Muscle of leg (tissue), 11 donors: Measurements from ENCODE around the gene PRR12. TPM values are rescaled to one million over a fixed set of nuclear protein-coding genes. Genes with fewer than 3 reads are reported as not detected.
"Not testable (repeated sequence)": the region's sequence is repeated elsewhere in the genome, so short reads cannot be mapped to it uniquely, and the experiment has no call there.

Experiments used
- DNase-seq: peaks from one replicate; pipeline ENCODE4 v3.0.0; 2013
- H3K27ac ChIP-seq: one replicate; pipeline ENCODE4 v1.5.1; 2013; ENCODE audit warnings: mild to moderate bottlenecking, low read length, control low read depth
- H3K27me3 ChIP-seq: one replicate; pipeline ENCODE4 v1.6.1; 2013; ENCODE audit warnings: low read length; ENCODE audit not compliant: control insufficient read depth, insufficient read depth
- H3K36me3 ChIP-seq: one replicate; pipeline ENCODE4 v1.6.1; 2013; ENCODE audit warnings: low read length; ENCODE audit not compliant: control insufficient read depth, insufficient read depth
- H3K4me1 ChIP-seq: one replicate; pipeline ENCODE4 v1.6.1; 2013; ENCODE audit warnings: low read length; ENCODE audit not compliant: control insufficient read depth, insufficient read depth
- H3K4me3 ChIP-seq: one replicate; pipeline ENCODE4 v1.5.1; 2013; ENCODE audit warnings: low read length, control low read depth
- H3K9me3 ChIP-seq: replicated peaks from 2 replicates; pipeline ENCODE4 v1.6.1; 2013; ENCODE audit warnings: low read depth, low read length; ENCODE audit not compliant: control insufficient read depth
- WGBS: methylation state at CpG from one replicate; pipeline ENCODE4 v1.1.5; 2013; ENCODE audit warnings: missing lambda C conversion rate; ENCODE audit not compliant: insufficient coverage; 5-methylcytosine and 5-hydroxymethylcytosine counted together
- polyA plus RNA-seq, 8 donors: library from polyadenylated mRNA; unstranded; fragments of 120-200 nt; gene quantifications; one replicate each; pipeline versions ENCODE4 v1.2.1 to v1.2.3, GENCODE V29; 2013; ENCODE audit warnings: inconsistent platforms in 1 of 8, low replicate concordance in 1 of 8; ENCODE audit not compliant: insufficient read length in 8 of 8, insufficient read depth in 1 of 8
- total RNA-seq: library from RNA; stranded (reverse); fragments of 120-200 nt; gene quantifications from one replicate; pipeline ENCODE4 v1.2.4, GENCODE V29; 2013

The PRR12 gene
- total and polyA plus RNA-seq, 9 donors, result 3.5 to 22.7 (median 18.3) TPM

DNA sequence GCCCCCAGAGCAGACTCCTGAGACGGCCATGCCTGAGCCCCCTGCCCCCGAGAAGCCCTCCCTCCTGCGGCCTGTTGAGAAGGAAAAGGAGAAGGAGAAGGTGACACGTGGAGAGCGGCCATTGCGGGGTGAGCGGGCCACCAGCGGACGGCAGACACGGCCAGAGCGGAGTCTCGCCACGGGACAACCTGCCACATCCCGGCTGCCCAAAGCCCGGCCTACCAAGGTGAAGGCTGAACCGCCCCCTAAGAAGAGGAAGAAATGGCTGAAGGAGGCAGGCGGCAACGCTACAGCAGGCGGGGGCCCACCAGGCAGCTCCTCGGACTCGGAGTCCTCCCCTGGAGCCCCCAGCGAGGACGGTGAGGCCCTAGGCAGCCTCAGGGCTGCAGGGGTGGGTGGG is 24.9 kb downstream of the PRR12 start:
- whole genome bisulfite sequencing, result 94% methylated on average over 21 of the region's 23 CpGs
- DNase-seq, result no peak
- H3K27me3 ChIP-seq, result no peaks in the 10 kb centered on the region
- H3K27ac ChIP-seq, result no peak overlapping the region
- peaks cover 68% of the 10 kb centered on the region for H3K36me3 ChIP-seq
- H3K4me1 ChIP-seq, result no peaks in the 10 kb centered on the region
- H3K9me3 ChIP-seq, result peaks cover 3% of the 10 kb centered on the region
- H3K4me3 ChIP-seq, result no peak overlapping the region

DNA sequence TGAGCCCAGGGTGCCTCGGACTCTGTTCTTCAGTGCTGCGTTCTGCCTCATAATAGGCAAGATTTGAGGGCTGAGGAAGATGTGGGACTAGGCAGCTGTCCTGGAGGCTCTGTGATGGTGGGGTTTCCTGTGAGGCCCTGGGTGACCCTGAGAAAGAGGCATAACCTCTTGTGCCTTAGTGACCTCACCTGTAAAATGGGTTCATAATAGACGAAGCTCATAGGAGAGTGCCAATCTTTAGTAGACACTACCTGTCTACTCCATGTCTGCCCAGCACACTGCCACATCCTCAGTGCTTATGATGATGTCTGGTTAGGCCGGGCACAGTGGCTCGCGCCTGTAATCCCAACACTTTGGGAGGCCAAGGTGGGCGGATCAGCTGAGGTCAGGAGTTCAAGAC is 25.6 kb downstream of the PRR12 start:
- 100% methylated on average over 2 of the region's 7 CpGs for WGBS
- peaks cover 68% of the 10 kb centered on the region for H3K36me3 ChIP-seq

DNA sequence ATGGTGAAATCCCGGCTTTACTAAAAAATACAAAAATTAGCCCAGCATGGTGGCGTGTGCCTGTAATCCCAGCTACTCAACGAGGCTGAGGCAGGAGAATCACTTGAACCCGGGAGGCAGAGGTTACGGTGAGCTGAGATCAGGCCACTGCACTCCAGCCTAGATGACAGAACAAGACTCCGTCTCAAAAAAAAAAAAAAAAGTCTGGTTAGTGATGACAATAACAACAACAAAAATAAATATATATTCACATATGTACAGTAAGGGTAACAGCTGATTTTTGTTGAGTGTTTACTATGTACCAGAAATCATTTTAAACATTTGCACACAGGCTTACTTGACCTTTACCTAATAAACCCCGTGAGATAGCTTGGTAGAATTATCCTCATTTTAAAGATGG is 26.0 kb downstream of the PRR12 start:
- no peak overlapping the region for H3K4me3 ChIP-seq
- DNase-seq, result no peak
- no peaks in the 10 kb centered on the region for H3K27me3 ChIP-seq
- H3K27ac ChIP-seq, result no peak overlapping the region
- 100% methylated on average over 3 of the region's 7 CpGs for WGBS
- H3K9me3 ChIP-seq, result peaks cover 3% of the 10 kb centered on the region
- H3K36me3 ChIP-seq, result peaks cover 72% of the 10 kb centered on the region
- no peaks in the 10 kb centered on the region for H3K4me1 ChIP-seq

More for the DNA sequence above, 25.6 kb downstream of the PRR12 start:
- Histone ChIP-seq H3K27ac (no peak overlapping the region), H3K9me3 (peaks cover 3% of the 10 kb centered on the region), H3K4me1 (no peaks in the 10 kb centered on the region), H3K4me3 (no peak overlapping the region), H3K27me3 (no peaks in the 10 kb centered on the region)
- DNase-seq, result no peak

DNA sequence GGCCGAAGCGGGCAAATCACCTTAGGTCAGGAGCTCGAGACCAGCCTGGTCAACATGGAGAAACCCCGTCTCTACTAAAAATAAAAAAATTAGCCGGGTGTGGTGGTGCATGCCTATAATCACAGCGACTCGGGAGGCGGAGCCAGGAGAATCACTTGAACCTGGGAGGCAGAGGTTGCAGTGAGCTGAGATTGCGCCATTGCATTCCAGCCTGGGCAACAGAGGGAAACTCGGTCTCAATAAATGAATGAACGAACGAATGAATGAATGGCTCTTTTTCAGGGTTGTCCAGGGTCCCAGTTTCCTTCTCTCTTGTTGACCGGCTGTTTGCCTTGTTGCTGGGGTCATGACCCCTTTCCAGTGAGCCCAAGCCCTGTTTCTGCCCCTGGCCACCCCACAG is 26.9 kb downstream of the PRR12 start:
- not testable (repeated sequence) for H3K4me1 ChIP-seq, DNase-seq, H3K27ac ChIP-seq, H3K9me3 ChIP-seq, H3K4me3 ChIP-seq, H3K27me3 ChIP-seq
- 90% methylated on average over 10 of the region's 13 CpGs for WGBS
- peaks cover 76% of the 10 kb centered on the region for H3K36me3 ChIP-seq

DNA sequence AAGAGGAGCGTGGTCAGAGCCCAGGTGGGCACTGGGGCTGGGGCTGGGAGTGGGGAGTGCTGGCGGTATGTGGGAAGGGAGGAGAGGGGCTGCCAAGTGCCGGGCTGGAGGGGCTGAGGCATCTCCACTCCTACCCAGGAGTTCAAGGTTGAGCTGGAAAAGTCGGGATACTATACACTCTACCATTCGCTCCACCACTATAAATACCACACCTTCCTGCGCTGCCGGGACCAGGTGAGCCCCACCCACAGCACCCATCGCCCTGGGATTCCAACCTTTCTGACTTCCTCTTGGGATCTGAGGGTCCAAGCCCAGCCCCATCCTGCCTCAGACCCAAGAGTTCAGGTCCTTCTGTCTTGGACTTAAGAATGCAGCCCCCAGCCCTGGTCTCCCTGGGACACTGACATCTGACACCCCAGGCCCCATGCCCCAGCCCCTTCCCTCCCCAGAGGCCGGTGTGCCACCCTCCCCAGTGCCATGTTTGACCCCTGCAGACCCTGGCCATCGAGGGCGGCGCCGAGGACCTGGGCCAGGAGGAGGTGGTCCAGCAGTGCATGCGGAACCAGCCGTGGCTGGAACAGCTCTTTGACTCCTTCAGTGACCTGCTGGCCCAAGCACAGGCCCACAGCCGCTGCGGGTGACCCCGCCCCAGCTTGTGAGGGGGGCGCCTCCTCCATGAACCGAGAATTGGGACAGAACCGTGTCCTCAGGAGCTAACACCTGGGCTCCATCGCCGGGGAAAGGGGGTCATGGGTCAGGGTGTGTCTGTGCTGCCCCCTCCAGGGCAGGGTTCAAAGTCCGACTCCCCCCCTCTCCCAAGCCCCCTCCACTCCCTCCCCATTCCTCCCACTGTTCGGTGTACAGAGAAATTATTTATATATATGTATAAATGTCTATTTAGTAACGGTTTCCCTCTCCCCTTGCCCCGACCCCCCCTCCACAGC is 34.3 kb downstream of the PRR12 start:
- 80% methylated on average over 13 of the region's 27 CpGs for WGBS
- H3K36me3 ChIP-seq, result peaks cover 60% of the 10 kb centered on the region

DNA sequence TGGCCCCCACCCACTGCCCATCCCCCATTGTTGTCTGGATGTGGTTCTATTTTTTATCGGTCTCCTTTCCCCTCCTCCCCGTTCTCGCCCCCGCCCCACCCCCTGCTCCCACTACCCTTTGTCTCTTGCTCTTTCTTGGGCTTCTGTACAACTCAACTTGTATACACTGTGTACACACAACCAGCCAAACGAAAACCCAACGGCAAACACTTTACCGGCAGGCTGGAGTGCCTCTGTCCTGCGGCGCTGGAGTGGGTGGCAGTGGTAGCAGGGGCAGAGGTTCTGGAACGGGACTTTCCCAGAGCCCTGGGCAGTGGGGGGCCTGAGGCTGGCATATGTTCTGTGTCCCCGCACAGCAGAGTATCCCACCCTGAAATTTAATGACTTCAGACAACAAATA is 35.2 kb downstream of the PRR12 start:
- WGBS, result no CpG with 5 or more reads among the region's 11 CpGs
- Histone ChIP-seq H3K9me3 (no peaks in the 10 kb centered on the region), H3K36me3 (peaks cover 54% of the 10 kb centered on the region), H3K4me1 (peaks cover 5% of the 10 kb centered on the region), H3K27ac (no peak overlapping the region), H3K4me3 (no peak overlapping the region), H3K27me3 (no peaks in the 10 kb centered on the region)
- DNase-seq, result no peak

More for the DNA sequence above, 34.3 kb downstream of the PRR12 start:
- Histone ChIP-seq H3K27me3 (no peaks in the 10 kb centered on the region), H3K4me3 (no peak overlapping the region), H3K4me1 (no peaks in the 10 kb centered on the region), H3K9me3 (no peaks in the 10 kb centered on the region), H3K27ac (no peak overlapping the region)
- no peak for DNase-seq

DNA sequence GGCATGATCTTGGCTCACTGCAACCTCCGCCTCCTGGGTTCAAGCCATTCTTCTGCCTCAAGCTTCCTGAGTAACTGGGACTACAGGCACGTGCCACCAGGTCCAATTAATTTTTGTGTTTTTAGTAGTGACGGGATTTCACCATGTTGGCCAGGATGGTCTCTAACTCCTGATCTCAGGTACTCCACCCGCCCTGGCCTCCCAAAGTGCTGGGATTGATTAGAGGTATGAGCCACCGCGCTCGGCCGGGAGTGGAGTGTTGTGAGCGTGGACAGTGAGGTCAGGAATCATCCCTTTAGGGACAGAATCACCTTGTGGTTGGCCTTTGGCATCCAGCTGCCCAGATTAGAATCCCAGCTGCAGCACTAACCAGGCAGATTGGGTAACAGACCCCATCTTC is 38.7 kb downstream of the PRR12 start:
- Histone ChIP-seq H3K4me1 (peaks cover 8% of the 10 kb centered on the region), H3K27ac (no peak overlapping the region), H3K36me3 (peaks cover 31% of the 10 kb centered on the region), H3K9me3 (no peaks in the 10 kb centered on the region), H3K27me3 (no peaks in the 10 kb centered on the region), H3K4me3 (no peak overlapping the region)
- WGBS, result 88% methylated on average over 8 of the region's 9 CpGs
- DNase-seq, result no peak

DNA sequence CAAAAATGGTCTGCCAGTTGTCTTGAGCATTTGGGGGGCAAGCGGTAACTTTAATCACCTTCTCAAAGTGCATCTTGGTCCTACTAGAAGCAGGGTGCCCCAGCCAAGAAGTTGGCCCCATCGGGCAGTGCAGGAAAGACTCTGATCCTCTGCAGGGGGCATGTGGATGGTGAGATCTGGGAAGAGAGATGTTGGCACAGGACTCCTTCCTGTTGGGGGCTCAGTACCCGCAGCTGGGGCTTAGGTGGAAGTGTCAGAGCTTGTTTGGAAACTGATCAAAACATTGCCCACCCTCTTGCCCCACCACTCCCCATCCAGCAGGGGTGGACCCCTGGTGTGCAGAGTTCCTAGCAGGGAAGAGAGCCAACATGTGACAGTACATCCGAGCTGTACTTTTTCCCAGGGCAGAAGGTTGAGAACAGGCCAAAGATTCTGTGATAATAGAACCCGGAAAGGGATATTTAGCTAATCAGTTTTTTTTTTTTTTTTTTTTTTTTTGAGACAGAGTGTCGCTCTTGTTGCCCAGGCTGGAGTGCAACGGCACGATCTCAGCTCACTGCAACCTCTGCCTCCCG is 40.1 kb downstream of the PRR12 start:
- peaks cover 1% of the 10 kb centered on the region for H3K27me3 ChIP-seq
- peaks cover 20% of the 10 kb centered on the region for H3K4me1 ChIP-seq
- H3K9me3 ChIP-seq, result no peaks in the 10 kb centered on the region
- 42% methylated on average over 2 of the region's 9 CpGs for WGBS
- H3K4me3 ChIP-seq, result no peak overlapping the region
- no peak overlapping the region for H3K27ac ChIP-seq
- peaks cover 22% of the 10 kb centered on the region for H3K36me3 ChIP-seq
- DNase-seq, result peak; percentile 32

DNA sequence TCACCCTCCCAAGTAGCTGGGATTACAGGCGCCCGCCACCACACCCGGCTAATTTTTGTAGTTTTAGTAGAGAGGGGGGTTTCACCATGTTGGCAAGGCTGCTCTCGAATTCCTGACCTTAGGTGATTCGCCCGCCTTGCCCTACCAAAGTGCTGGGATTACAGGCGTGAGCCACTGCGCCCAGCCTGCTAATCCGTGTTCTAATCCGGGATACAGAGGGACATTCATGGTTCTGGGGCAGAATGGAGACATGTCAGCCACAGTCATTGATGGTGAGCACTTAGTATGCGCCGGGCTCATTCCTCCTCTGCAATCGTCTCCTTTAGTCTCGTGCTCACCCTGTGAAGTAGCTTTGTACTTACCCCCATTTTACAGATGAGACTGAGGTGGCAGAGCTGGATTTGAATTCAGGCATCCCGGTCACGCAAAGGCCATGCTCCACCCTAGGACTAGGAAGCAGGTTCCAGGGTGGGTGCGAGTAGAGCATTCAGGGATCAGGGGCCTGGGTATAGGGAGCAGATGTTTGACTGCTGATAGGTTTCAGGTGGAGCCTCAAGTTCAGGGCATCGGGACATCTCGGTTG is 40.7 kb downstream of the PRR12 start:
- peaks cover 18% of the 10 kb centered on the region for H3K36me3 ChIP-seq
- WGBS, result 92% methylated on average over 12 of the region's 19 CpGs
- H3K9me3 ChIP-seq, result no peaks in the 10 kb centered on the region
- no peak overlapping the region for H3K27ac ChIP-seq
- H3K4me3 ChIP-seq, result no peak overlapping the region
- peaks cover 26% of the 10 kb centered on the region for H3K4me1 ChIP-seq
- no peak for DNase-seq
- peaks cover 7% of the 10 kb centered on the region for H3K27me3 ChIP-seq

DNA sequence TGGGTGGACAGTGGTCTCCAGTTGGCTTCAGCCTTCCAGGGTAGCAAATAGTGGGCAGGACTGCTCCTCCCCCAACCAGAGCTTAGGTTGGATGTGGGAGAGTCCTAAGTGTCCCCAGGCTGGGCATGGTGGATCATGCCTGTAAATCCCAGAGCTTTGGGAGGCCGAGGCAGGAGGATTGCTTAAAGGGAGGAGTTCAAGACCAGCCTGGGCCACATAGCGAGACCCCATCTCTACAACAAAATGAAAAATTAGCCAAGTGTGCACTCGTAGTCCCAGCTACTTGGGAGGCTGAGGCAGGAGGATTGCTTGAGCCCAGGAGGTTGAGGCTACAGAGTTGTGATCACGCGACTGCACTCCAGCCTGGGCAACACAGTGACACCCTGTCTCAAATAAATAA is 41.6 kb downstream of the PRR12 start:
- Histone ChIP-seq H3K27ac (no peak overlapping the region), H3K4me3 (no peak overlapping the region), H3K9me3 (no peaks in the 10 kb centered on the region), H3K4me1 (peaks cover 32% of the 10 kb centered on the region), H3K36me3 (peaks cover 10% of the 10 kb centered on the region), H3K27me3 (peaks cover 13% of the 10 kb centered on the region)
- no peak for DNase-seq
- no CpG with 5 or more reads among the region's 5 CpGs for WGBS
